HepG2 (cell line): Measurements from ENCODE around the gene ST7L. TPM values are rescaled to one million over a fixed set of nuclear protein-coding genes. Genes with fewer than 3 reads are reported as not detected.
"Not testable (repeated sequence)": the region's sequence is repeated elsewhere in the genome, so short reads cannot be mapped to it uniquely, and the experiment has no call there.

Experiments used
- ATAC-seq: fragments of 200-7000 bp; cut with Tn5 transposase; 3 replicates; pipeline ENCODE4 v1.9.1; 2020; ENCODE audit warnings: mild to moderate bottlenecking, moderate library complexity
- BruUV-seq: library from RNA; stranded (reverse); fragments of 400-500 nt; replicated peaks from 2 replicates; lab custom pipeline; 2021; lab: Mats Ljungman, UMichigan
- CTCF ChIA-PET: fragments of 300-600 bp; formaldehyde crosslinking; extraction: SDS; loops from one replicate; lab custom pipeline; 2021; ENCODE audit warnings: low total read pairs, inconsistent platforms, low intra/inter-chr PET ratio; lab: Yijun Ruan, JAX
- POLR2A ChIA-PET: fragments of 350-600 bp; sonication (Branson Sonifier 250); formaldehyde crosslinking; loops from one replicate; lab custom pipeline; 2020; ENCODE audit warnings: antibody characterized with exemption, inconsistent platforms; lab: Yijun Ruan, JAX
- DNase-seq: peaks from one replicate; pipeline ENCODE4 v3.0.0-alpha.2; 2015; ENCODE audit warnings: low spot score
- FAIRE-seq: peaks from 3 replicates; lab custom pipeline; 2011; peaks lifted over from hg19 to GRCh38; lab: Jason Lieb, UNC
- H2AFZ ChIP-seq: one replicate; pipeline ENCODE4 v1.6.1; 2011; ENCODE audit warnings: low read length, inconsistent platforms
- H3K27ac ChIP-seq: fragments of 300-600 bp; 3 replicates; pipeline ENCODE4 v1.8.0; 2011; ENCODE audit warnings: mixed run types, mild to moderate bottlenecking, mixed read lengths, low read length, inconsistent platforms; ENCODE audit not compliant: insufficient read depth; ENCODE audit errors: extremely low read length
- H3K27me3 ChIP-seq, 2 experiments: fragments of 200-600 bp in 1 of 2; 2 replicates in 1 of 2; 3 replicates in 1 of 2; pipeline versions ENCODE4 v1.6.0 to v1.8.0; 2011; ENCODE audit warnings: low read length in 2 of 2, mild to moderate bottlenecking in 2 of 2, moderate library complexity in 2 of 2, inconsistent platforms in 1 of 2; ENCODE audit not compliant: insufficient read depth in 2 of 2, control insufficient read depth in 1 of 2
- H3K36me3 ChIP-seq, 2 experiments: fragments of 200-600 bp in 1 of 2; replicated peaks in 1 of 2; 2 replicates in 1 of 2; 3 replicates in 1 of 2; pipeline versions ENCODE4 v1.5.1 to v1.8.0; 2011; ENCODE audit warnings: low read length in 2 of 2, inconsistent platforms in 1 of 2; ENCODE audit not compliant: insufficient read depth in 2 of 2, control insufficient read depth in 1 of 2
- H3K4me1 ChIP-seq: 2 replicates; pipeline ENCODE4 v1.5.1; 2012; ENCODE audit warnings: low read length, inconsistent platforms; ENCODE audit not compliant: insufficient read depth
- H3K4me2 ChIP-seq: 2 replicates; pipeline ENCODE4 v1.6.0; 2011; ENCODE audit warnings: low read depth, low read length, inconsistent platforms
- H3K4me3 ChIP-seq, 3 experiments: fragments of 200-600 bp in 1 of 3; sonication (generic), shearing (Covaris generic) in 1 of 3; replicated peaks in 1 of 3; 2 replicates each; pipeline ENCODE4 v1.5.1; 2011 to 2016; ENCODE audit warnings: low read length in 3 of 3, inconsistent platforms in 2 of 3, low read depth in 2 of 3, mild to moderate bottlenecking in 2 of 3, control low read depth in 1 of 3, mixed read lengths in 1 of 3; ENCODE audit not compliant: insufficient read depth in 1 of 3
- H3K79me2 ChIP-seq: one replicate; pipeline ENCODE4 v1.6.1; 2011; ENCODE audit warnings: low read length, inconsistent platforms; ENCODE audit not compliant: insufficient read depth
- H3K9ac ChIP-seq: 2 replicates; pipeline ENCODE4 v1.6.0; 2011; ENCODE audit warnings: mild to moderate bottlenecking, low read depth, low read length, inconsistent platforms; ENCODE audit not compliant: insufficient read depth
- H3K9me3 ChIP-seq: 2 replicates; pipeline ENCODE4 v1.5.1; 2012; ENCODE audit warnings: mild to moderate bottlenecking, low read length
- H4K20me1 ChIP-seq: 2 replicates; pipeline ENCODE4 v1.6.0; 2011; ENCODE audit warnings: inconsistent platforms, mild to moderate bottlenecking, low read length, moderate library complexity; ENCODE audit not compliant: insufficient read depth
- ARID5B ChIP-seq: IDR thresholded peaks from 2 replicates; pipeline ENCODE4 v1.4.0; 2020; ENCODE audit warnings: mild to moderate bottlenecking, missing genetic modification reagents
- CEBPG ChIP-seq: IDR thresholded peaks from 2 replicates; pipeline ENCODE4 v1.6.1; 2016
- GATAD2A ChIP-seq: IDR thresholded peaks from 2 replicates; pipeline ENCODE4 v1.6.1; 2016
- PATZ1 ChIP-seq: sonication (generic); formaldehyde crosslinking; IDR thresholded peaks from 2 replicates; pipeline ENCODE4 v1.4.0; 2020; ENCODE audit warnings: missing genetic modification reagents
- ZNF687 ChIP-seq: sonication (generic); formaldehyde crosslinking; IDR thresholded peaks from 2 replicates; pipeline ENCODE4 v1.5.1; 2020; ENCODE audit warnings: mild to moderate bottlenecking, missing genetic modification reagents, moderate library complexity
- WGBS: methylation state at CpG from one replicate; pipeline ENCODE4 v1.1.6; 2017; ENCODE audit warnings: low lambda C conversion rate; 5-methylcytosine and 5-hydroxymethylcytosine counted together
- in situ Hi-C: cut with HindIII; loops from 2 replicates; pipeline ENCODE4 v1.10.0; 2017; ENCODE audit warnings: low pct_unique_long_range_greater_than_20kb; ENCODE audit not compliant: extremely low pct_ligation_motif_present
- intact Hi-C: fragments of 100-400 bp; cut with micrococcal nuclease; formaldehyde crosslinking; loops from one replicate; pipeline ENCODE4 v1.10.0; 2022; ENCODE audit not compliant: unreplicated experiment
- polyA plus RNA-seq, 8 experiments: library from polyadenylated mRNA; depleted of rRNA in 3 of 8; stranded (reverse) in 7 of 8; unstranded in 1 of 8; fragments of >200 nt; fragmentation: Illumina TruSeq in 4 of 8; extraction: Trizol in 4 of 8; gene quantifications; 2 replicates each; pipeline versions ENCODE4 v1.2.1 to v1.2.3, GENCODE V29; 2011 to 2016; ENCODE audit warnings: low read depth in 4 of 8, missing spikeins in 1 of 8, mixed read lengths in 1 of 8; ENCODE audit not compliant: insufficient read depth in 1 of 8
- total RNA-seq, 5 experiments: library from RNA; depleted of rRNA; stranded (reverse); fragments of >200 nt; fragmentation: Illumina TruSeq; extraction: Trizol; gene quantifications; 2 replicates each; pipeline ENCODE4 v1.2.3, GENCODE V29; 2016; ENCODE audit warnings: low read depth in 1 of 5

The ST7L gene
- total and polyA plus RNA-seq, 2 of the 13 experiments (the other 11 are each of a cell fraction or from before 2014, with no cell fraction given), result 8.6 to 19.9 TPM

- H3K4me3 ChIP-seq, result peak overlapping the region in 2 of 3 experiments; percentile 31 to 33; a peak in 3 of 6 replicates
- peaks cover 75% of the 10 kb centered on the region for H3K79me2 ChIP-seq
- peaks cover 51% of the 10 kb centered on the region for H3K4me1 ChIP-seq
- POLR2A ChIA-PET, CTCF ChIA-PET, BruUV-seq, ATAC-seq, H3K9ac ChIP-seq, H3K9me3 ChIP-seq: not testable (repeated sequence)
- H3K4me2 ChIP-seq, result peak overlapping the region; percentile 32; the same call in 1 of the 2 replicates
- H4K20me1 ChIP-seq, result peaks cover 25% of the 10 kb centered on the region
- 0 out of 2 replicates have a peak, but pooled peaks have one; percentile 11 for TF ChIP-seq GATAD2A (CRISPR knock-in tag)
- TF ChIP-seq PATZ1, result peak; percentile 80
- peak; percentile 37; the same call in 1 of the 2 replicates for TF ChIP-seq ZNF687 (CRISPR knock-in tag)
- peak; percentile 46 for TF ChIP-seq CEBPG (CRISPR knock-in tag)
- TF ChIP-seq ARID5B (CRISPR knock-in tag), result peak; percentile 43; the same call in 1 of the 2 replicates
- TF ChIP-seq, all 625 proteins: peak for 5; not testable (repeated sequence) for 620
- H3K36me3 ChIP-seq, result peaks cover 1 to 16% of the 10 kb centered on the region in 2 experiments; a peak in 2 of 5 replicates
- H3K27me3 ChIP-seq, H3K27ac ChIP-seq, intact Hi-C loops, in situ Hi-C loops, H2AFZ ChIP-seq, FAIRE-seq: not testable (repeated sequence)
- 4% methylated on average over 6 of the region's 23 CpGs for WGBS
- peak; percentile 37 for DNase-seq
These were observed 21.5 kb upstream of the ST7L start for GRCh38 chr1:112640437-112640836.
